ENCODE measurements around the gene ARFGAP2.

DNA sequence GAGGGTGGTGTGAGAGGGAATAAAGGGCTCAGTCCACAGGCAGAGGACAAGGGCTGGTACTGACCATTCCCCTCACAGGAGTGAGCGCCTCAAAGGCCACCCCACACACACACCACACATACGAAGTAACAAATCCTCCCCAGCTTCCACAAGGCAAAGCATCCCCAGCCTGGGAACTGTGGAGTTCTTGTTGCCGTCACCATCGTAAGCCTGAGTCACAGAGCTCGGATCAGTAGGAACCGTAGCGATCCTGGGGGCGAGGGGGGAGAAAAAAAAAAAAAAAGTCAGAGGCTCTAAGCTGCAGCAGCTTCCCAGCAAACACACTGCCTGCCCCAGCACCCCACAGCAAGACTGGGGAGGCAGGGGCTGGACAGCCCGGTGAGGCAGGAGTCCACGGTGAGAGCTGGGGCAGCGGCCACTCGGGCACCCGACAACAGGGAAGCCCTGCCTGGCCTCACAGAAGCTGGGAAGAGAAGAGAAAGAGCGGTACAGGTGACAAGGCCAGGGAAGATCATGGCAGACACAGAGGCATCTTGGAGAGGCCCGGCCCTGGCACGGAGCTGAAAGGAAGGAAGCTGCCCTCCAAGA is 11.3 kb downstream of the ARFGAP2 start:
- TF ChIP-seq, protein P1, sequence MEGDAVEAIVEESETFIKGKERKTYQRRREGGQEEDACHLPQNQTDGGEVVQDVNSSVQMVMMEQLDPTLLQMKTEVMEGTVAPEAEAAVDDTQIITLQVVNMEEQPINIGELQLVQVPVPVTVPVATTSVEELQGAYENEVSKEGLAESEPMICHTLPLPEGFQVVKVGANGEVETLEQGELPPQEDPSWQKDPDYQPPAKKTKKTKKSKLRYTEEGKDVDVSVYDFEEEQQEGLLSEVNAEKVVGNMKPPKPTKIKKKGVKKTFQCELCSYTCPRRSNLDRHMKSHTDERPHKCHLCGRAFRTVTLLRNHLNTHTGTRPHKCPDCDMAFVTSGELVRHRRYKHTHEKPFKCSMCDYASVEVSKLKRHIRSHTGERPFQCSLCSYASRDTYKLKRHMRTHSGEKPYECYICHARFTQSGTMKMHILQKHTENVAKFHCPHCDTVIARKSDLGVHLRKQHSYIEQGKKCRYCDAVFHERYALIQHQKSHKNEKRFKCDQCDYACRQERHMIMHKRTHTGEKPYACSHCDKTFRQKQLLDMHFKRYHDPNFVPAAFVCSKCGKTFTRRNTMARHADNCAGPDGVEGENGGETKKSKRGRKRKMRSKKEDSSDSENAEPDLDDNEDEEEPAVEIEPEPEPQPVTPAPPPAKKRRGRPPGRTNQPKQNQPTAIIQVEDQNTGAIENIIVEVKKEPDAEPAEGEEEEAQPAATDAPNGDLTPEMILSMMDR (IDR thresholded peaks at IDR 0.05; ENCODE audit: insufficient read depth, low read length) = no peak
- no peak for TF ChIP-seq SPI1 (IDR thresholded peaks at IDR 0.05; ENCODE audit: borderline replicate concordance, low read depth)

Measured in HL-60 (cell line).